ENCODE measurements around the gene TMC7.

Gene TMC7

GRCh38 chr16:19027416-19027815, 43.7 kb downstream of the TMC7 start:
- Histone ChIP-seq H3K36me3 (replicated peaks; ENCODE audit: insufficient read depth, low read length) (no peaks in the 10 kb centered on the region), H3K27me3 (replicated peaks; ENCODE audit: insufficient read depth, low read length) (no peaks in the 10 kb centered on the region), H2AFZ (ENCODE audit: low read length) (no peak overlapping the region), H4K20me1 (ENCODE audit: insufficient read depth, low read length) (no peaks in the 10 kb centered on the region), H3K79me2 (ENCODE audit: low read length) (no peaks in the 10 kb centered on the region), H3K4me1 (ENCODE audit: low read length) (no peaks in the 10 kb centered on the region), H3K4me2 (ENCODE audit: low read depth, low read length) (no peak overlapping the region), H3K9ac (ENCODE audit: low read length) (no peak overlapping the region), H3K9me2 (replicated peaks; ENCODE audit: insufficient read depth, low read length) (no peaks in the 10 kb centered on the region), H3F3A (ENCODE audit: insufficient read depth, low read length) (no peaks in the 10 kb centered on the region), H3K4me3 (ENCODE audit: low read length) (no peak overlapping the region), H3K9me3 (replicated peaks; ENCODE audit: insufficient read depth, low read length) (no peaks in the 10 kb centered on the region), H3K27ac (ENCODE audit: low read length) (no peak overlapping the region)
- no peak for TF ChIP-seq EZH2 (optimal IDR thresholded peaks at IDR 0.05; ENCODE audit: low read depth, low read length)
- TF ChIP-seq EZH2phosphoT487 (IDR thresholded peaks at IDR 0.05; ENCODE audit: low read length) = no peak
- no peak for DNase-seq

GRCh38 chr16:19029980-19030379, 46.2 kb downstream of the TMC7 start:
- Histone ChIP-seq H2AFZ (ENCODE audit: low read length) (no peak overlapping the region), H3K4me3 (ENCODE audit: low read length) (no peak overlapping the region), H3K27me3 (replicated peaks; ENCODE audit: insufficient read depth, low read length) (no peaks in the 10 kb centered on the region), H3F3A (ENCODE audit: insufficient read depth, low read length) (no peaks in the 10 kb centered on the region), H3K9me2 (replicated peaks; ENCODE audit: insufficient read depth, low read length) (no peaks in the 10 kb centered on the region), H3K79me2 (ENCODE audit: low read length) (no peaks in the 10 kb centered on the region), H3K9ac (ENCODE audit: low read length) (no peak overlapping the region), H3K4me2 (ENCODE audit: low read depth, low read length) (no peak overlapping the region), H4K20me1 (ENCODE audit: insufficient read depth, low read length) (no peaks in the 10 kb centered on the region), H3K4me1 (ENCODE audit: low read length) (no peaks in the 10 kb centered on the region), H3K36me3 (replicated peaks; ENCODE audit: insufficient read depth, low read length) (no peaks in the 10 kb centered on the region), H3K9me3 (replicated peaks; ENCODE audit: insufficient read depth, low read length) (no peaks in the 10 kb centered on the region), H3K27ac (ENCODE audit: low read length) (no peak overlapping the region)
- TF ChIP-seq EZH2 (optimal IDR thresholded peaks at IDR 0.05; ENCODE audit: low read depth, low read length) (no peak), EZH2phosphoT487 (IDR thresholded peaks at IDR 0.05; ENCODE audit: low read length) (no peak), CTCF (IDR thresholded peaks at IDR 0.05; ENCODE audit: low read length) (no peak)
- no peak for DNase-seq

GRCh38 chr16:19031738-19032137, 48.0 kb downstream of the TMC7 start:
- Histone ChIP-seq H3K9me3 (replicated peaks; ENCODE audit: insufficient read depth, low read length) (no peaks in the 10 kb centered on the region), H2AFZ (ENCODE audit: low read length) (no peak overlapping the region), H3K9ac (ENCODE audit: low read length) (no peak overlapping the region), H3F3A (ENCODE audit: insufficient read depth, low read length) (no peaks in the 10 kb centered on the region), H3K4me3 (ENCODE audit: low read length) (no peak overlapping the region), H3K79me2 (ENCODE audit: low read length) (no peaks in the 10 kb centered on the region), H3K9me2 (replicated peaks; ENCODE audit: insufficient read depth, low read length) (no peaks in the 10 kb centered on the region), H4K20me1 (ENCODE audit: insufficient read depth, low read length) (no peaks in the 10 kb centered on the region), H3K27ac (ENCODE audit: low read length) (no peak overlapping the region), H3K36me3 (replicated peaks; ENCODE audit: insufficient read depth, low read length) (no peaks in the 10 kb centered on the region), H3K4me2 (ENCODE audit: low read depth, low read length) (no peak overlapping the region), H3K27me3 (replicated peaks; ENCODE audit: insufficient read depth, low read length) (no peaks in the 10 kb centered on the region), H3K4me1 (ENCODE audit: low read length) (no peaks in the 10 kb centered on the region)
- no peak for DNase-seq
- no peak for TF ChIP-seq EZH2 (optimal IDR thresholded peaks at IDR 0.05; ENCODE audit: low read depth, low read length)
- no peak for TF ChIP-seq EZH2phosphoT487 (IDR thresholded peaks at IDR 0.05; ENCODE audit: low read length)
- no peak for TF ChIP-seq CTCF (IDR thresholded peaks at IDR 0.05; ENCODE audit: low read length)

GRCh38 chr16:19033761-19034160, 50.0 kb downstream of the TMC7 start:
- Histone ChIP-seq H4K20me1 (ENCODE audit: insufficient read depth, low read length) (no peaks in the 10 kb centered on the region), H2AFZ (ENCODE audit: low read length) (no peak overlapping the region), H3K79me2 (ENCODE audit: low read length) (no peaks in the 10 kb centered on the region), H3K9ac (ENCODE audit: low read length) (no peak overlapping the region), H3K27ac (ENCODE audit: low read length) (no peak overlapping the region), H3K4me1 (ENCODE audit: low read length) (no peaks in the 10 kb centered on the region), H3K36me3 (replicated peaks; ENCODE audit: insufficient read depth, low read length) (no peaks in the 10 kb centered on the region), H3K9me3 (replicated peaks; ENCODE audit: insufficient read depth, low read length) (no peaks in the 10 kb centered on the region), H3K27me3 (replicated peaks; ENCODE audit: insufficient read depth, low read length) (no peaks in the 10 kb centered on the region), H3K4me2 (ENCODE audit: low read depth, low read length) (no peak overlapping the region), H3K4me3 (ENCODE audit: low read length) (no peak overlapping the region), H3F3A (ENCODE audit: insufficient read depth, low read length) (no peaks in the 10 kb centered on the region), H3K9me2 (replicated peaks; ENCODE audit: insufficient read depth, low read length) (no peaks in the 10 kb centered on the region)
- DNase-seq = no peak
- TF ChIP-seq CTCF (IDR thresholded peaks at IDR 0.05; ENCODE audit: low read length) = no peak
- TF ChIP-seq EZH2phosphoT487 (IDR thresholded peaks at IDR 0.05; ENCODE audit: low read length) = no peak
- no peak for TF ChIP-seq EZH2 (optimal IDR thresholded peaks at IDR 0.05; ENCODE audit: low read depth, low read length)
